Stimulated activated CD4-positive, alpha-beta T cell treated with anti-CD3 and anti-CD28 coated beads, Interleukin-2, amount 100 ng/mL, for 24 hours (primary cell): ENCODE measurements around the gene LTBP4.
"Not testable (repeated sequence)": the region's sequence is repeated elsewhere in the genome, so short reads cannot be mapped to it uniquely, and the experiment has no call there.

Experiments used
- DNase-seq, 2 donors: peaks; one replicate each; pipeline ENCODE4 v3.0.0-alpha.2; 2020

LTBP4 gene

DNA sequence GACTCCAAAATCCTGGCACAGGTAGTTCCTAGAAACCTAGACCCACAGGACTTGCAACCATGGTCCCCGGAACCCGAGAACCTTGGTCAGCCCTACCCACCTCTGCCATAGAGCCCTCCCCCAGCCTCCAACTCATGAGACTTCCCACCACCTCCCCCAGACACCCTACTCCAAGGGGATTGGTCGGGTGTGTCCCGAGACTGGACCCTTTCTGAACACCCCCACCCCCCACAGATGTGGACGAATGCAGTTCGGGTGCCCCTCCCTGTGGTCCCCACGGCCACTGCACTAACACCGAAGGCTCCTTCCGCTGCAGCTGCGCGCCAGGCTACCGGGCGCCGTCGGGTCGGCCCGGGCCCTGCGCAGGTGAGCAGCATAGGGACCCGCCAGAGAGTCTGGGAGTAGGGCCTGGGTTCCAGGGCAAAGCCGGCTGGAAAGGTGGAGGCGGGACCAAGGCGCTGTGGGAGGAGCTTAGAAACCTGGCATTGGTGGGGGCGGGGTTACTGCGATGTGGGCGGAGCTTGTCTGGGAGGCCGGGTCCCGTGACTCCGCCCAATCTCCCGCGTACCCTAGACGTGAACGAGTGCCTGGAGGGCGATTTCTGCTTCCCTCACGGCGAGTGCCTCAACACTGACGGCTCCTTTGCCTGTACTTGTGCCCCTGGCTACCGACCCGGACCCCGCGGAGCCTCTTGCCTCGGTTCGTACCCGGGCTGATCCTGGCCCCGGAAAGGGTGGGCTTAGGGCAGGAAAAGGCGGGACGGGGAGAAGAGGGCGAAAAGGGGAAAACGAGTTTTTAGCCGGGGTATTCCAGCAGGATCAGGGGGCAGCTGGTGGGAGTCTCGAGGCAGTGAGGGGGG is 11.9 kb downstream of the LTBP4 start:
- DNase-seq: peak; percentile 86 to 89

DNA sequence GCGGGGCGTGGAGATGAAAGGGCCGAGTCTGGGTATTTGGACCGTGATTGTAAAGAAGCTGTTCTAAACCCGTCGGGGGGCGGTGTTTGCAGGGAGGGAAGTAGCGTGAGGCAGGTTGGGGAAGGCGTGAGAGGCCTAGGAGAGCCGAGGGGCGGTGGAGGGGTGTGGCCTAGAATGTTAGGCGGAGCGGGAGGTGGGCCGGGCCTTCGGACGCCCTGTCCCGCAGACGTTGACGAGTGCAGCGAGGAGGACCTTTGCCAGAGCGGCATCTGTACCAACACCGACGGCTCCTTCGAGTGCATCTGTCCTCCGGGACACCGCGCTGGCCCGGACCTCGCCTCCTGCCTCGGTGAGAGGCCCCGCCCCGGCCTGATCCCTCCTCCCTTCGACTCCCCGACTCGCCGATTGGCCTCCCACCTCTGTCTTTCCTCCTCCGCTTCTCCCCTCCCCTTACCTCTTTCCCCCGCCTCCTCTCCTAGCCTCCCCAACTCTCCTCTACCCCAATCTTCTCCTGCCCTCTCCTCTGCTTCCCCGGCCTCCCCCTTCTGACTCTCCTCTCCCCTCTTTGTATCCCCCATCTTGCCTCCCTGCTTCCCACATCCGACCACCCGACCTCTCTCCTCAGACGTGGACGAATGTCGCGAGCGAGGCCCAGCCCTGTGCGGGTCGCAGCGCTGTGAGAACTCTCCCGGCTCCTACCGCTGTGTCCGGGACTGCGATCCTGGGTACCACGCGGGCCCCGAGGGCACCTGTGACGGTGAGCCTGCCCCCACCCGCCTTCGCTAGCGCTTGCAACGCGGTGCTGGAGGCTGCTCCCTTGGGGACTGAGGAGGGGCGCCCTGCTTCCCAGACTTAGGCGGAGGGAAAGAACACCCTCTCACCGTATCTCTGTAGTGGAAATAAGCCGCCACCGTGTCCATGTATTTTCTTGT is 12.8 kb downstream of the LTBP4 start:
- peak; percentile 89 to 91 for DNase-seq

- DNase-seq: peak; percentile 98 to 99
Observed at GRCh38 chr19:40614622-40615411, 13.6 kb downstream of the LTBP4 start.

DNA sequence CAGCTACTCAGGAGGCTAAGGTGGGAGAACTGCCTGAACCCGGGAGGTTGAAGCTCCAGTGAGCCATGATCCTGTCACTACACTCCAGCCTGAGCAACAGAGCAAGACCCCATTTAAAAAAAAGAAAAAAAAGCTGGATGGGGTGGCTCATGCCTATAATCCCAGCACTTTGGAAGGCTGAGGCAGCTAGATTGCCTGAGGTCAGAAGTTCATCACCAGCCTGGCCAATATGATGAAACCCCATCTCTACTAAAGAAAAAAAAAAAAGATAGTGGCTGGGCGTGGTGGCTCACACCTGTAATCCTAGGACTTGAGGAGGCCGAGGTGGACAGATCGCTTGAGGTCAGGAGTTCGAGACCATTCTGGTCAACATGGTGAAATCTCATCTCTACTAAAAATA is 15.0 kb downstream of the LTBP4 start:
- DNase-seq: no peak

DNA sequence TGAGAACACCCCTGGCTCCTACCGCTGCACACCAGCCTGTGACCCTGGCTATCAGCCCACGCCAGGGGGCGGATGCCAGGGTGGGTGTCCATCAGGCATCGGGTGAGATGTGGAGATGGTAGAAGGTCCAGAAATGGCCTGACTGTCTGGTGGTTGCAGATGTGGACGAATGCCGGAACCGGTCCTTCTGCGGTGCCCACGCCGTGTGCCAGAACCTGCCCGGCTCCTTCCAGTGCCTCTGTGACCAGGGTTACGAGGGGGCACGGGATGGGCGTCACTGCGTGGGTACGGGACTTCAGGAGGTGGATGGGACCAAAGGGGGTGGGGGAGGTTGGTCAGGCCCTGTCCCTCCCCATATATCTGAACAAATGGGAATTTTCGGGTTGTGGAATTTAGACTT is 15.8 kb downstream of the LTBP4 start:
- DNase-seq: no peak

GRCh38 chr19:40617961-40618360 is 16.8 kb downstream of the LTBP4 start:
- DNase-seq: no peak

GRCh38 chr19:40619333-40620160 is 18.4 kb downstream of the LTBP4 start:
- DNase-seq: no peak

GRCh38 chr19:40620161-40620485 is 19.0 kb downstream of the LTBP4 start:
- DNase-seq: no peak

DNA sequence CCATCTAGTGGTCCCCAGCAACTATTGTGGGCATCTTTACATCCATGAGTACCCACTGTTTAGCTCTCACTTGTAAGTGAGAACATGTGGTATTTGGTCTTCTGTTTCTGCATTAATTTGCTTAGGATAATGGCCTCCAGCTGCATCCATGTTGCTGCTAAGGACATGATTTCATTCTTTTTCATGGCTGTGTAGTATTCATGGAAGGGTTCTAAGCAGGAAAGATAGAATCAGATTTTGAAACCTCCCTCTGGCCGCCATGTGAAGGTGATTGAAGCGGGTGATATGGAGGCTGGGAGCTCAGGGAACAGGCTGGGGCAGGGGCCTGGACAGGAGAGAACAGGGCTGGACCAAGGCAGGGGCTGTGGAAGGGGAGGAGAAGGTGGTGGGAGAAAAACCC is 20.1 kb downstream of the LTBP4 start:
- no peak for DNase-seq

DNA sequence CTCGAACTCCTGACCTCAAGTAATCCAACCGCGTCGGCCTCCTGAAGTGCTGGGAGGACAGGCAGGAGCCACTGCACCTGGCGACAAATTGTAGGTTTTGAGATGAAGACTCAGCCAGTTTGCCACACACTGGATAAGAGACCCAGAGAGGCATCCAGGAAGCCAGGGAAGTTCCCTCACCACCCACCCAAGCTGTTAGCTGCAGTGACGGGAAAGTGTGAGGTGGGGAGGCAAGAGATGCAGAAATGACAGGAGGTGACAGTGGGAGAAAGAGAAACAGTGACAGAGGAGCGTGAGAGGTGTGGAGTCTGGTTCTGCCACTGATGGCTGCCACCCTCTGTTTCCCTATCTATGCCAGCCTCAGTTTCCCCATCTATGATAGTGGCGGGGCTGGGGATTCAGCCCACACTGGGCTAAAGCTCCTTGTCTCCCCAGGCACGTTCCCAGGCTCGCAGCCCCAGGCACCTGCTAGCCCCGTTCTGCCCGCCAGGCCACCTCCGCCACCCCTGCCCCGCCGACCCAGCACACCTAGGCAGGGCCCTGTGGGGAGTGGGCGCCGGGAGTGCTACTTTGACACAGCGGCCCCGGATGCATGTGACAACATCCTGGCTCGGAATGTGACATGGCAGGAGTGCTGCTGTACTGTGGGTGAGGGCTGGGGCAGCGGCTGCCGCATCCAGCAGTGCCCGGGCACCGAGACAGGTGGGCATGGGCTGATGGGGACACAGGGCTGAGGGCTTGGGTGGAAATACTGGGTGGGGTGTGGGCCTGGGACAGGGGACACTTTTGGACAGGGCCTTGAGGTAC is 21.0 kb downstream of the LTBP4 start:
- DNase-seq: no peak

DNA sequence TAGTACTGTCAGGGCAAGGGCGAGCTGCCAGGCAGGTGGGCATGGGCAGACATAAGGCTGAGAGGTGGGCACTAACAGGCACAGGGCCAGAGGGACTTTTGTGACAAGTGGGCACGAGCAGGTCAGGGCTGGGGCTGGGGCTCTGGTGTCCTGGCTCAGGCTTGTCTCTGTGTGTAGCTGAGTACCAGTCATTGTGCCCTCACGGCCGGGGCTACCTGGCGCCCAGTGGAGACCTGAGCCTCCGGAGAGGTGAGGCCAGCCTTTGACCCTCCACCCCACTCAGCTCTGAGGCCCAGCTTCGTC is 21.6 kb downstream of the LTBP4 start:
- DNase-seq: no peak

DNA sequence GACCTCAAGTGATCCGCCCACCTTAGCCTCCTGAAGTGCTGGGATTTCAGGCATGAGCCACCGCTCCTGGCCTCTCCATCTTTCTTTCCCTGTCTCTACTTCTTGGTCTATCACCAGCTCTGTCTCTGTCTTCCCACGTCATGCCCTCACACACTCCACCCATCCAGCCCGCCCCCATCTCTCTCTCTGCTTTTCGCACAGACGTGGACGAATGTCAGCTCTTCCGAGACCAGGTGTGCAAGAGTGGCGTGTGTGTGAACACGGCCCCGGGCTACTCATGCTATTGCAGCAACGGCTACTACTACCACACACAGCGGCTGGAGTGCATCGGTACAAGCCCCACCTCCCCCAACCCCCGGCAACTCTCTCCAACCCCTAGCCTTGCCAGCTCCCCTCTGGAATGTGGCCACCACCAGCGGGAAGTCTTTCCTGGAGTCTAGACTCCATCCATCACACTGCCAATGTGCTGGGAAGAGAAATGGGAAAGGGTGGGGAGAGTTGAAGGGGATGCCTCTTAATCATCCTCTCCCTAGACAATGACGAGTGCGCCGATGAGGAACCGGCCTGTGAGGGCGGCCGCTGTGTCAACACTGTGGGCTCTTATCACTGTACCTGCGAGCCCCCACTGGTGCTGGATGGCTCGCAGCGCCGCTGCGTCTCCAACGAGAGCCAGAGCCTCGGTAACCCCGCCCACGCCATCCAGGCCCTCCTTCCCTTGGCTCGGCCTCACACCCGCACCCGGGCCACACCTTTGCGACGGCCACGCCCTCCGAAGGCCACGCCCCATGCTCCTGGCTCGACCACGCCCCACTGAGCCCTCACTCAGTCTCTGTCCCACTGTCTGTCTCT is 22.5 kb downstream of the LTBP4 start:
- peak in 1 of 2 donors; percentile 50 for DNase-seq

DNA sequence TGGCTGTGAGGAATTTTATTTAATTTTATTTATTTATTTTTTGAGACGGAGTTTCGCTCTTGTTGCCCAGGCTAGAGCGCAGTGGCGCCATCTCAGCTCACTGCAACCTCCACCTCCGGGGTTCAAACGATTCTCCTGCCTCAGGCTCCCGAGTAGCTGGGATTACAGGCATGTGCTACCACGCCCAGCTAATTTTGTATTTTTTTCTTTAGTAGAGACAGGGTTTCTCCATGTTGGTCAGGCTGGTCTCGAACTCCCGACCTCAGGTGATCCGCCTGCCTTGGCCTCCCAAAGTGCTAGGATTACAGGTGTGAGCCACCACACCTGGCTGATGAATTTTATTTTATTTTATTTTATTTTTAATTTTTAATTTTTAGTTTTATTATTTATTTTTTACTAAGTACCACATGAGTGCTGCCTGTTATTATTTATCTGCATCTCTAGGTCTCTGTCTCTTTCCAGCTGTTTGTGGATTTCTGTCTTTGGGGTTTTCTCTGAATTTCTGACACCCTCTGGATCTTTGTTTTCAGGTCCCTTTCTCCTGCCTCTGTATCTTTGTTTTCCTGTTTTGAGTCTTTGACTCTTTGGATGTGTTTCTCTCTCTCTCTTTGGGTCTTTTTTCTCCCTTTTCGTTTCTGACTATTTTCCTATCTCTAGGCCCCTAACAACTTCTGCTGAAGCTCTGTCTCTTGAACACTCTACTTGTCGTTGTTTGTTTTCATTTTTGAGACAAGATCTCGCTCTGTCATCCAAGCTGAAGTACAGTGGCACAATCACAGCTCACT is 23.4 kb downstream of the LTBP4 start:
- not testable (repeated sequence) for DNase-seq

DNA sequence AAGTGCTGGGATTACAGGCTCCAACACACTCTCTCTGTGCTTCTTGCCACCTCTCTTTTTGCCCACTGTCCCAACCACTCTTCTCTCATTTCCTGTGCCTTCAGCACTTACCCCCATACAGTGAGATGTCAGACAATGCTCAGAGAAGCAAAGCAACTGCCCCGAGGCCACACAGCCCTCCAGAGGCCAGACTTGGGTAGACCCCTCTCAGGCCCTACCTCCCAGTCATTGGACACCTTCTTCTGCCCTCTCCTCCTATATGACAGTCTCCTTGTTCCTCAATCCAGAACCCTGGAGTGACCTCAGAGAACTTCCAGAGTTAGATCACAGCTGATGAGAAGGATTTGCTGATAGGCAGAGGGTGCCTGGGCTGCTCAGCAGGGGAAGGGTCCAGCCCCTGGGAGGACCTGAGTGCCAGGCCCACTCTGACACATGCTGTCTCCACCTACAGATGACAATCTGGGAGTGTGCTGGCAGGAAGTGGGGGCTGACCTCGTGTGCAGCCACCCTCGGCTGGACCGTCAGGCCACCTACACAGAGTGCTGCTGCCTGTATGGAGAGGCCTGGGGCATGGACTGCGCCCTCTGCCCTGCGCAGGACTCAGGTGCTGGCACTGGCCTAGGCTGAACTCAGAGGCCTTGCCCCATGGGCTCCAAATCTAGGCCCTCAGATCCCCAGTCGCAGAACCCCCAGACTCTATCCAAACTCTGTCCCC is 24.4 kb downstream of the LTBP4 start:
- no peak for DNase-seq

DNA sequence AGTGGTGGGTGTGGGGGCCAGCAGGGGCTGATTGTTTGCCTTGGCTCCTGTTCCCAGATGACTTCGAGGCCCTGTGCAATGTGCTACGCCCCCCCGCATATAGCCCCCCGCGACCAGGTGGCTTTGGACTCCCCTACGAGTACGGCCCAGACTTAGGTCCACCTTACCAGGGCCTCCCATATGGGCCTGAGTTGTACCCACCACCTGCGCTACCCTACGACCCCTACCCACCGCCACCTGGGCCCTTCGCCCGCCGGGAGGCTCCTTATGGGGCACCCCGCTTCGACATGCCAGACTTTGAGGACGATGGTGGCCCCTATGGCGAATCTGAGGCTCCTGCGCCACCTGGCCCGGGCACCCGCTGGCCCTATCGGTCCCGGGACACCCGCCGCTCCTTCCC is 25.7 kb downstream of the LTBP4 start:
- no peak for DNase-seq

- no peak for DNase-seq
Observed at GRCh38 chr19:40627486-40628279, 26.5 kb downstream of the LTBP4 start.

DNA sequence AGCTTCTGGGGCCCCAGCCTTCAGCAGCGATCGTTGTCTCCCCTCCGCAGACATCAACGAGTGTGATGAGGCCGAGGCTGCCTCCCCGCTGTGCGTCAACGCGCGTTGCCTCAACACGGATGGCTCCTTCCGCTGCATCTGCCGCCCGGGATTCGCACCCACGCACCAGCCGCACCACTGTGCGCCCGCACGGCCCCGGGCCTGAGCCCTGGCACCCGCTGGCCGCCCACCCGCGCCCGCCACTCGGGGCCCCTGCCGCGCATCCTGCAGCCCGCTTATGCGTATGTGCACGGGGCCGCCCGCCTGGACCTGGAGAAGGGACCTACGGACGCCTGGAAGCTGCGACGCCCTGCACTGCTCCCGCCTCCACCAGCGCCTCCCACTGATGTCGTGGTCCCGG is 28.2 kb downstream of the LTBP4 start:
- DNase-seq: no peak

- DNase-seq: no peak
Observed at GRCh38 chr19:40630571-40631160, 29.5 kb downstream of the LTBP4 start.
